Psoas muscle (tissue), 8 donors: Measurements from ENCODE around the gene PCED1B. TPM values are rescaled to one million over a fixed set of nuclear protein-coding genes. Genes with fewer than 3 reads are reported as not detected.

Experiments used
- ATAC-seq, 4 donors: fragments of 200-7000 bp; cut with Tn5 transposase; one replicate each; pipeline ENCODE4 v1.9.1; 2020; ENCODE audit warnings: moderate library complexity in 3 of 4, mild to moderate bottlenecking in 2 of 4
- DNase-seq, 2 donors: peaks; one replicate each; pipeline ENCODE4 v3.0.0-alpha.2; 2020
- H3K27ac ChIP-seq: fragments of 200-600 bp; one replicate; pipeline ENCODE4 v1.8.0; 2022
- H3K27me3 ChIP-seq, 3 donors: fragments of 200-600 bp in 1 of 3; one replicate each; pipeline versions ENCODE4 v1.6.1 to v1.8.0; 2013 to 2022; ENCODE audit warnings: low read length in 2 of 3, mild to moderate bottlenecking in 2 of 3, moderate library complexity in 1 of 3; ENCODE audit not compliant: insufficient read depth in 3 of 3
- H3K36me3 ChIP-seq, 2 donors: fragments of 200-600 bp in 1 of 2; one replicate each; pipeline versions ENCODE4 v1.6.1 to v1.8.0; 2013 to 2022; ENCODE audit warnings: low read depth in 1 of 2, mild to moderate bottlenecking in 1 of 2, moderate library complexity in 1 of 2; ENCODE audit not compliant: insufficient read depth in 1 of 2
- H3K4me1 ChIP-seq: fragments of 200-600 bp; one replicate; pipeline ENCODE4 v1.8.0; 2022
- H3K4me3 ChIP-seq: fragments of 200-600 bp; one replicate; pipeline ENCODE4 v1.8.0; 2022; ENCODE audit warnings: mild to moderate bottlenecking
- H3K9me3 ChIP-seq: fragments of 200-600 bp; one replicate; pipeline ENCODE4 v1.8.0; 2022
- CTCF ChIP-seq: fragments of 200-600 bp; IDR thresholded peaks from one replicate; pipeline ENCODE4 v1.8.0; 2022; ENCODE audit warnings: antibody characterized with exemption
- WGBS, 3 donors: extraction: QIAGEN DNeasy Blood & Tissue Kit; methylation state at CpG; one replicate each; pipeline versions ENCODE4 v1.1.6 to v1.1.7; 2013; 5-methylcytosine and 5-hydroxymethylcytosine counted together
- intact Hi-C, 2 donors: fragments of 100-400 bp; cut with DNase I; formaldehyde crosslinking; loops; one replicate each; pipeline versions ENCODE4 v1.11.0 to v1.14.2; 2022
- polyA plus RNA-seq, 3 donors: library from polyadenylated mRNA; stranded (reverse); fragments of 200-250 nt; gene quantifications; one replicate each; pipeline ENCODE4 v1.2.3, GENCODE V29; 2013
- total RNA-seq, 4 donors: library from RNA; stranded (reverse); fragmentation: NEBNext Ultra II Directional in 2 of 4; extraction: Animal tissue kit (Norgen Biotek cat#: 25700) in 2 of 4; gene quantifications; one replicate each; pipeline versions ENCODE4 v1.2.1 to v1.2.4, GENCODE V29; 2021 to 2023
- donor health status: healthy with polysubstance abuse.
- donor health status: DM: no; HTN: no; CAD: no; lungs with moderate emphysema.
- donor health status: Bipolar disorder and iron deficiency.
- donor health status: healthy.
- donor health status: DM: yes; HTN: yes; CAD: no.
- donor health status: DM: no; HTN: no; CAD: no.
- donor health status: DM: no; HTN: no; CAD: no.
- donor health status: DM: yes; HTN: yes; CAD: no.

The PCED1B gene
- total and polyA plus RNA-seq, 7 donors, result 0.18 to 1.2 (median 0.38) TPM

- Histone ChIP-seq H3K4me1 (no peaks in the 10 kb centered on the region), H3K9me3 (no peaks in the 10 kb centered on the region), H3K4me3 (peak overlapping the region; percentile 28), H3K36me3 (no peaks in the 10 kb centered on the region), H3K27me3 (no peaks in the 10 kb centered on the region), H3K27ac (no peak overlapping the region)
- ATAC-seq (no peak), DNase-seq (no peak)
- intact Hi-C loops, result no loop called here
- 44 to 47% (median 44%) methylated on average over 7 of the region's 7 CpGs for WGBS, 3 donors
- TF ChIP-seq CTCF, result no peak
Measured at GRCh38 chr12:47223031-47223847, 143.8 kb downstream of the PCED1B start.

- no peak overlapping the region for H3K27ac ChIP-seq
- DNase-seq (peak in 1 of 2 donors; percentile 57), ATAC-seq (no peak)
- TF ChIP-seq CTCF, result no peak
- H3K9me3 ChIP-seq, result no peaks in the 10 kb centered on the region
- WGBS, 3 donors, result 15 to 25% (median 20%) methylated on average over 4 of the region's 4 CpGs
- intact Hi-C loops, result no loop called here
- H3K36me3 ChIP-seq, result no peaks in the 10 kb centered on the region
- H3K4me3 ChIP-seq, result peak overlapping the region; percentile 28
- no peaks in the 10 kb centered on the region for H3K27me3 ChIP-seq
- no peaks in the 10 kb centered on the region for H3K4me1 ChIP-seq
Measured at GRCh38 chr12:47223848-47224213, 144.4 kb downstream of the PCED1B start.

DNA sequence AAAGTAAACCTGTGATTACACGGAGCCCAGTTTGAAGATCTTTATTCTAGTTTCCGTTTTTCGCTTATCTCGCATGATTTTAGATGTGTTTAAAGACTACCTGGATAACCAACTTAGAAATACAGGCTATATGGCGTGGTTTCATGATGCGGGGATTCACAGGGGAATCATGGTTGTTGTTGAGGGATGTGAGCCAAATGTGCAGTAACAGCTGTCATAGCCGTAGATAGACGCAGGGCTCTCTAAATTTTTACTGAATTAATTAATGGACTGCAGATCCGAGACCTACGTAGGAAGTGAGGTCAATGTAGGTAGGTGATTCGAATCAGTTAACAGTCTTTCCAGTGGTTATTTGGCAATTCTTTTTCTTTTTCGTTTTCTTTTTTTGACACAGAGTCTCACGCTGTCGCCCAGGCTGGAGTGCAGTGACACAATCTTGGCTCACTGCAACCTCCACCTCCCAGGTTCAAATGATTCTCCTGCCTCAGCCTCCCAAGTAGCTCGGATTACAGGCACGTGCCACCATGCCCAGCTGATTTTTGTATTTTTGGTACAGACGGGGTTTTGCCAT, 145.2 kb downstream of the PCED1B start:
- H3K4me1 ChIP-seq, result no peaks in the 10 kb centered on the region
- no peak for DNase-seq
- 47 to 67% (median 56%) methylated on average over 17 of the region's 17 CpGs for WGBS, 3 donors
- no peaks in the 10 kb centered on the region for H3K9me3 ChIP-seq
- intact Hi-C loops, result no loop called here
- no peak for TF ChIP-seq CTCF
- no peak overlapping the region for H3K27ac ChIP-seq
- H3K27me3 ChIP-seq, result no peaks in the 10 kb centered on the region
- ATAC-seq, result no peak
- no peak overlapping the region for H3K4me3 ChIP-seq
- H3K36me3 ChIP-seq, result no peaks in the 10 kb centered on the region

DNA sequence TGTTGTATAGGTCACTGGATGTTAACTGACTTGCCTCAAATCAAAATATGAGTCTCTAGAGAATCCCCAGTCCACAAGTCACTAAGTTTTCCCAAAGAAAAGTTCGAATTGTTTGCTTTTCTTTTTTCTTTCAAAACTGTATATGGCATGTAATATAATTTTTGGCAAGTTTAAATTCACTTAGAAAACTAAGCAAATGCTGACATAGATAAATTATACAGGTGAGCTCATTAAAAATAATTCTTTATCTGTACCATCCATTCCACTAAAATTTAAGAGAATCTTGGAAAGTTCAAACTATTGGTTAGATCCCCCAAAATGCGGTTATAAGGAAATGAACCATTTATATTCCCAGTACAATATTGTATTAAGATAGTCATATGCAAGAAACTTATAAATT, 145.9 kb downstream of the PCED1B start:
- no peaks in the 10 kb centered on the region for H3K9me3 ChIP-seq
- no peak overlapping the region for H3K4me3 ChIP-seq
- no peaks in the 10 kb centered on the region for H3K27me3 ChIP-seq
- no peak for TF ChIP-seq CTCF
- H3K27ac ChIP-seq, result no peak overlapping the region
- intact Hi-C loops, result no loop called here
- WGBS, 3 donors, result 83 to 89% (median 84%) methylated on average over 2 of the region's 2 CpGs
- ATAC-seq (no peak), DNase-seq (no peak)
- no peaks in the 10 kb centered on the region for H3K36me3 ChIP-seq
- no peaks in the 10 kb centered on the region for H3K4me1 ChIP-seq
